HEK293 (cell line): ENCODE data around the gene SLC4A1AP.

Experiments used
- CTCF ChIA-PET: fragments of 350-600 bp; formaldehyde crosslinking; extraction: SDS; loops from one replicate; lab custom pipeline; 2021; ENCODE audit warnings: antibody characterized with exemption; lab: Yijun Ruan, JAX
- POLR2A ChIA-PET: fragments of 300-600 bp; formaldehyde crosslinking; extraction: SDS; loops from one replicate; lab custom pipeline; 2020; ENCODE audit warnings: antibody characterized with exemption, inconsistent platforms; lab: Yijun Ruan, JAX
- H3K27ac ChIP-seq: fragments of 200-500 bp; sonication (Bioruptor generic); 2 replicates; pipeline ENCODE4 v1.5.1; 2014; ENCODE audit warnings: low read depth, low read length, control low read depth, inconsistent platforms; ENCODE audit errors: extremely low read depth
- H3K36me3 ChIP-seq, 2 experiments: fragments of 200-500 bp in 1 of 2; sonication (Bioruptor generic) in 1 of 2; 1 replicate in 1 of 2; 2 replicates in 1 of 2; pipeline ENCODE4 v1.5.1; 2014 to 2017; ENCODE audit warnings: inconsistent platforms in 2 of 2, low read length in 2 of 2; ENCODE audit not compliant: control insufficient read depth in 2 of 2, insufficient read depth in 1 of 2
- H3K4me1 ChIP-seq: fragments of 200-500 bp; sonication (Bioruptor generic); 2 replicates; pipeline ENCODE4 v1.5.1; 2014; ENCODE audit warnings: mild to moderate bottlenecking, low read length, inconsistent platforms; ENCODE audit not compliant: control insufficient read depth, insufficient read depth
- H3K4me3 ChIP-seq: 2 replicates; pipeline ENCODE4 v1.5.1; 2011; ENCODE audit warnings: low read depth, mild to moderate bottlenecking, control low read depth, low read length, moderate library complexity
- H3K9me3 ChIP-seq: fragments of 200-500 bp; sonication (Bioruptor generic); 2 replicates; pipeline ENCODE4 v1.5.1; 2014; ENCODE audit warnings: low read depth, low read length, inconsistent platforms; ENCODE audit not compliant: control insufficient read depth, insufficient read depth
- GLIS1 ChIP-seq: fragments of 450-650 bp; formaldehyde crosslinking; IDR thresholded peaks from 2 replicates; pipeline ENCODE4 v1.5.1; 2016; ENCODE audit warnings: missing biosample characterization, missing genetic modification characterization
- GLIS2 ChIP-seq: fragments of 450-650 bp; formaldehyde crosslinking; IDR thresholded peaks from 2 replicates; pipeline ENCODE4 v1.5.1; 2016; ENCODE audit warnings: missing biosample characterization, missing genetic modification characterization
- PATZ1 ChIP-seq: fragments of 450-650 bp; formaldehyde crosslinking; IDR thresholded peaks from 2 replicates; pipeline ENCODE4 v1.5.1; 2016; ENCODE audit warnings: missing biosample characterization, missing genetic modification characterization
- SCRT2 ChIP-seq: fragments of 450-650 bp; formaldehyde crosslinking; IDR thresholded peaks from 2 replicates; pipeline ENCODE4 v1.5.1; 2016; ENCODE audit warnings: missing biosample characterization, missing genetic modification characterization
- ZBTB1 ChIP-seq: fragments of 450-650 bp; formaldehyde crosslinking; IDR thresholded peaks from 2 replicates; pipeline ENCODE4 v1.5.1; 2016; ENCODE audit warnings: missing biosample characterization, missing genetic modification characterization
- ZBTB17 ChIP-seq: fragments of 450-650 bp; formaldehyde crosslinking; IDR thresholded peaks from 2 replicates; pipeline ENCODE4 v1.5.1; 2016; ENCODE audit warnings: missing biosample characterization, missing genetic modification characterization
- ZBTB8A ChIP-seq: fragments of 450-650 bp; formaldehyde crosslinking; IDR thresholded peaks from 2 replicates; pipeline ENCODE4 v1.5.1; 2016; ENCODE audit warnings: missing biosample characterization, missing genetic modification characterization
- ZFHX2 ChIP-seq: fragments of 450-650 bp; formaldehyde crosslinking; conservative IDR thresholded peaks from 2 replicates; pipeline ENCODE4 v1.5.1; 2016; ENCODE audit warnings: missing biosample characterization, missing genetic modification characterization
- ZIC2 ChIP-seq: fragments of 450-650 bp; formaldehyde crosslinking; IDR thresholded peaks from 2 replicates; pipeline ENCODE4 v1.5.1; 2016; ENCODE audit warnings: missing biosample characterization, missing genetic modification characterization
- ZNF112 ChIP-seq: fragments of 450-650 bp; formaldehyde crosslinking; IDR thresholded peaks from 2 replicates; pipeline ENCODE4 v1.5.0; 2017; ENCODE audit warnings: missing biosample characterization, missing genetic modification characterization
- ZNF16 ChIP-seq: fragments of 450-650 bp; formaldehyde crosslinking; IDR thresholded peaks from 2 replicates; pipeline ENCODE4 v1.5.1; 2016; ENCODE audit warnings: low read depth, missing biosample characterization, missing genetic modification characterization
- ZNF221 ChIP-seq: fragments of 450-650 bp; formaldehyde crosslinking; IDR thresholded peaks from 2 replicates; pipeline ENCODE4 v1.5.1; 2017; ENCODE audit warnings: missing biosample characterization, missing genetic modification characterization, borderline replicate concordance
- ZNF354C ChIP-seq: fragments of 450-650 bp; formaldehyde crosslinking; IDR thresholded peaks from 2 replicates; pipeline ENCODE4 v1.5.1; 2016; ENCODE audit warnings: missing biosample characterization, missing genetic modification characterization, low read depth, borderline replicate concordance
- ZNF394 ChIP-seq: fragments of 450-650 bp; formaldehyde crosslinking; IDR thresholded peaks from 2 replicates; pipeline ENCODE4 v1.5.1; 2016; ENCODE audit warnings: missing biosample characterization, missing genetic modification characterization, mild to moderate bottlenecking, moderate library complexity, borderline replicate concordance
- ZNF423 ChIP-seq: fragments of 450-650 bp; formaldehyde crosslinking; IDR thresholded peaks from 2 replicates; pipeline ENCODE4 v1.5.1; 2016; ENCODE audit warnings: missing biosample characterization, missing genetic modification characterization
- ZNF600 ChIP-seq: fragments of 450-650 bp; formaldehyde crosslinking; IDR thresholded peaks from 2 replicates; pipeline ENCODE4 v1.5.1; 2016; ENCODE audit warnings: missing biosample characterization, missing genetic modification characterization
- ZNF768 ChIP-seq: fragments of 450-650 bp; formaldehyde crosslinking; IDR thresholded peaks from 2 replicates; pipeline ENCODE4 v1.5.1; 2018; ENCODE audit warnings: missing biosample characterization, mild to moderate bottlenecking, missing genetic modification characterization
- ZNF785 ChIP-seq: fragments of 450-650 bp; formaldehyde crosslinking; IDR thresholded peaks from 2 replicates; pipeline ENCODE4 v1.5.1; 2016; ENCODE audit warnings: missing biosample characterization, missing genetic modification characterization
- ZNF843 ChIP-seq: fragments of 450-650 bp; formaldehyde crosslinking; IDR thresholded peaks from 2 replicates; pipeline ENCODE4 v1.5.1; 2016; ENCODE audit warnings: missing biosample characterization, missing genetic modification characterization
- ZXDB ChIP-seq: fragments of 450-650 bp; formaldehyde crosslinking; IDR thresholded peaks from 2 replicates; pipeline ENCODE4 v1.5.1; 2016; ENCODE audit warnings: missing biosample characterization, missing genetic modification characterization
- TF ChIP-seq, protein P1 (sequence below): fragments of 450-650 bp; formaldehyde crosslinking; conservative IDR thresholded peaks from 2 replicates; pipeline ENCODE4 v1.5.1; 2016; ENCODE audit warnings: low read depth, missing biosample characterization, missing genetic modification characterization

SLC4A1AP gene

GRCh38 chr2:27716301-27717069, 52.8 kb downstream of the SLC4A1AP start:
- Histone ChIP-seq H3K36me3 (no peaks in the 10 kb centered on the region), H3K4me3 (no peak overlapping the region), H3K4me1 (peaks cover 4% of the 10 kb centered on the region; the same call in 1 of the 2 replicates), H3K9me3 (no peaks in the 10 kb centered on the region), H3K27ac (no peak overlapping the region)
- CTCF ChIA-PET = interaction anchor here (0.5 to 3.0 kb wide), 6 partner anchors 9 to 64 kb away, joined by 3 to 14 read pairs (median 4); no protein-coding TSS in a partner anchor
- TF ChIP-seq GLIS2 (tag by site-specific recombination) (peak; percentile 47; the same call in 1 of the 2 replicates), ZFHX2 (tag by site-specific recombination) (0 out of 2 replicates have a peak, but pooled peaks have one; percentile 9), GLIS1 (tag by site-specific recombination) (peak; percentile 45), ZNF221 (tag by site-specific recombination) (no peak)
- POLR2A ChIA-PET = interaction anchor here (0.7 to 1.1 kb wide), 2 partner anchors 10 to 53 kb away, joined by 3 to 4 read pairs; partner anchors contain the start of genes SLC4A1AP and SUPT7L

DNA sequence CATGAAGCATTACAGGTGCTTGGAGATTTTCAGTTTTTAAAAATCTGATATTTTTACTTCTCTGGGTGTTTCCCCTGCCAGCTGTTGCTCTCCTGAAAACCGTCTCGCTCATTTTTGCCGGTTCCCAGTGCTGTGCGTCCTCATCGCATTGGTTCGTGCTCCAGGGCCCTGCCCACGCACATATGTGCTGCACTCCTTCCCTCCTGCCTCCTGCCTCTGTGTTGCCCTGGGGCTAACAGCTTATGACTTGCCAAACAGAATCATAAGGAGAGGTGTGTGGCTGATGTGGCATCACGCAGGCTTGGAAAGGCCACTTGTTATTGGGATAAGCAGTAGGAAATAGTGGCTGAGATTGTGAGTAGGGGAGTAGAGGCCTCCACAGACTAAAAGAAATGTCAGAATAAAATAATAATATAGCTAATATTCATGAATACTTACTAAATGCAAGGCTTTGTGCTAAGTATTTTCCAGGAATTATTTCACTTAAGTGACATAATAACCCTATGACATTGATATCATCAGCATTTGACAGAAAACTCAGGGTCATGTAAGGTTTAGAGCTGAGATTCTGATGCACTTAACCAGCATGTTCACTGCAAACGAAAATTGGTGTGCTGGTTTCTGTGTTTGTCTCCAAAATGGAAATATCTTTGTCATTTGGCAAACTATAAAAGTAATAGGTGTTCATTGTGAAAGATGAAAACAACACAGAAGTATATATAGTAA, 53.5 kb downstream of the SLC4A1AP start:
- Histone ChIP-seq H3K9me3 (no peaks in the 10 kb centered on the region), H3K36me3 (no peaks in the 10 kb centered on the region), H3K27ac (no peak overlapping the region), H3K4me3 (no peak overlapping the region), H3K4me1 (peaks cover 4% of the 10 kb centered on the region; the same call in 1 of the 2 replicates)
- CTCF ChIA-PET = interaction anchor here (0.8 to 3.0 kb wide), 6 partner anchors 11 to 736 kb away, joined by 3 to 14 read pairs (median 4); no protein-coding TSS in a partner anchor
- POLR2A ChIA-PET = interaction anchor here (0.7 to 1.1 kb wide), 2 partner anchors 11 to 676 kb away, joined by 3 to 4 read pairs; partner anchors contain the start of gene FOSL2
- TF ChIP-seq ZNF112 (tag by site-specific recombination) (no peak), ZNF600 (tag by site-specific recombination) (0 out of 2 replicates have a peak, but pooled peaks have one; percentile 39), ZFHX2 (tag by site-specific recombination) (peak; percentile 50), ZBTB17 (tag by site-specific recombination) (peak; percentile 38; the same call in 1 of the 2 replicates), SCRT2 (tag by site-specific recombination) (peak; percentile 55)
- TF ChIP-seq, protein P1, sequence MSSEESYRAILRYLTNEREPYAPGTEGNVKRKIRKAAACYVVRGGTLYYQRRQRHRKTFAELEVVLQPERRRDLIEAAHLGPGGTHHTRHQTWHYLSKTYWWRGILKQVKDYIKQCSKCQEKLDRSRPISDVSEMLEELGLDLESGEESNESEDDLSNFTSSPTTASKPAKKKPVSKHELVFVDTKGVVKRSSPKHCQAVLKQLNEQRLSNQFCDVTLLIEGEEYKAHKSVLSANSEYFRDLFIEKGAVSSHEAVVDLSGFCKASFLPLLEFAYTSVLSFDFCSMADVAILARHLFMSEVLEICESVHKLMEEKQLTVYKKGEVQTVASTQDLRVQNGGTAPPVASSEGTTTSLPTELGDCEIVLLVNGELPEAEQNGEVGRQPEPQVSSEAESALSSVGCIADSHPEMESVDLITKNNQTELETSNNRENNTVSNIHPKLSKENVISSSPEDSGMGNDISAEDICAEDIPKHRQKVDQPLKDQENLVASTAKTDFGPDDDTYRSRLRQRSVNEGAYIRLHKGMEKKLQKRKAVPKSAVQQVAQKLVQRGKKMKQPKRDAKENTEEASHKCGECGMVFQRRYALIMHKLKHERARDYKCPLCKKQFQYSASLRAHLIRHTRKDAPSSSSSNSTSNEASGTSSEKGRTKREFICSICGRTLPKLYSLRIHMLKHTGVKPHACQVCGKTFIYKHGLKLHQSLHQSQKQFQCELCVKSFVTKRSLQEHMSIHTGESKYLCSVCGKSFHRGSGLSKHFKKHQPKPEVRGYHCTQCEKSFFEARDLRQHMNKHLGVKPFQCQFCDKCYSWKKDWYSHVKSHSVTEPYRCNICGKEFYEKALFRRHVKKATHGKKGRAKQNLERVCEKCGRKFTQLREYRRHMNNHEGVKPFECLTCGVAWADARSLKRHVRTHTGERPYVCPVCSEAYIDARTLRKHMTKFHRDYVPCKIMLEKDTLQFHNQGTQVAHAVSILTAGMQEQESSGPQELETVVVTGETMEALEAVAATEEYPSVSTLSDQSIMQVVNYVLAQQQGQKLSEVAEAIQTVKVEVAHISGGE = no peak

GRCh38 chr2:27720004-27720551, 56.4 kb downstream of the SLC4A1AP start:
- no peak overlapping the region for H3K4me3 ChIP-seq
- CTCF ChIA-PET = interaction anchor here (0.6 to 1.3 kb wide), 3 partner anchors 15 to 641 kb away, joined by 3 to 7 read pairs (median 3); no protein-coding TSS in a partner anchor
- POLR2A ChIA-PET = no interaction called here
- no peak overlapping the region for H3K27ac ChIP-seq
- H3K9me3 ChIP-seq = no peaks in the 10 kb centered on the region
- H3K36me3 ChIP-seq = no peaks in the 10 kb centered on the region
- peaks cover 2% of the 10 kb centered on the region; the same call in 1 of the 2 replicates for H3K4me1 ChIP-seq
- TF ChIP-seq GLIS1 (tag by site-specific recombination) (no peak), ZNF768 (no peak), PATZ1 (tag by site-specific recombination) (peak; percentile 89), ZNF423 (tag by site-specific recombination) (no peak), ZNF16 (tag by site-specific recombination) (no peak; the same call in 1 of the 2 replicates), ZNF843 (tag by site-specific recombination) (peak; percentile 59; the same call in 1 of the 2 replicates), ZBTB8A (tag by site-specific recombination) (peak; percentile 94), ZNF785 (peak; percentile 85), ZIC2 (peak; percentile 38; the same call in 1 of the 2 replicates), ZNF394 (tag by site-specific recombination) (peak; percentile 67; the same call in 1 of the 2 replicates), ZBTB1 (tag by site-specific recombination) (no peak), ZXDB (tag by site-specific recombination) (peak; percentile 61), ZNF354C (tag by site-specific recombination) (no peak), ZBTB17 (tag by site-specific recombination) (peak; percentile 95)
